ES-I3 (cell line): Measurements from ENCODE around the gene RACK1.

Experiments
- H3K36me3 ChIP-seq: 2 replicates; pipeline ENCODE4 v1.6.1; 2013; ENCODE audit warnings: mild to moderate bottlenecking, low read length, control low read depth, moderate library complexity; ENCODE audit not compliant: insufficient read depth
- H3K4me1 ChIP-seq: 2 replicates; pipeline ENCODE4 v1.6.1; 2013; ENCODE audit warnings: mild to moderate bottlenecking, control low read depth, low read length; ENCODE audit not compliant: insufficient read depth
- H3K9ac ChIP-seq: 2 replicates; pipeline ENCODE4 v1.6.1; 2013; ENCODE audit warnings: low read depth, mild to moderate bottlenecking, low read length, moderate library complexity
- H3K9me3 ChIP-seq: 2 replicates; pipeline ENCODE4 v1.6.1; 2013; ENCODE audit warnings: mild to moderate bottlenecking, low read length, moderate library complexity; ENCODE audit not compliant: control insufficient read depth, insufficient read depth

Gene RACK1

DNA sequence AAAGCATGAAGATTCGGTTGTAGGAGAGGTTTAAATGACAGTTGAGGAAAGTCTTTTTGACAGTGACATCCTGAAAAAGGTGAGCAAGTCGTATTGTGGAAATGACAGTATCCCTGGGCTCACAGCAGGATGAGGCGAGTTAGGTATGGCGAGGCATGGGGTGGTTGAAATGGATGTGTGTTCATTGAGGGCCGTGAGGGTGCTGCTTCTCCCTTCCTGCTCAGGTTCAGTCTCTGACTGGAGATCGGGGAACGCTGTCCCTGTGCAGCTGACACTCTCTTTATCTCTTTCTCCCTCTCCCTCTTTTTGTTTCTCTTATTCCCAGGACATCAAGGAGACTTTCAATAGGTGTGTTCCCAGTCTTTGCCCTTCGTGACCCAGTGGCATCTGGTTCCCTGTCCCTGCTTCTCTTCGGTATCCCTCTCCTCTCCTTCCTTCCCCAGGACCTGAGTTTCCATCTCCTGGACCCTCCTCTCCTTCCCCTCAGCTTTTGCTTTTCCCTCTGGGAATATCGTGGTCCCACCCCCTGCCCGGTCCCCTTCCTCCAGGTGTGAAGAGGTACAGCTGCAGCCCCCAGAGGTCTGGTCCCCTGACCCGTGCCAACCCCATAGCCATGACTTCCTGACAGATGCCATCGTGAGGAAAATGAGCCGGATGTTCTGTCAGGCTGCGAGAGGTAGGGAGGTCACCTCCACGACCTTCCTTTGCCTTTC is 10.5 kb downstream of the RACK1 start:
- Histone ChIP-seq H3K36me3 (peaks cover 24% of the 10 kb centered on the region), H3K4me1 (no peaks in the 10 kb centered on the region), H3K9ac (no peak overlapping the region), H3K9me3 (no peaks in the 10 kb centered on the region)

- peaks cover 19% of the 10 kb centered on the region for H3K36me3 ChIP-seq
- H3K4me1 ChIP-seq, result no peaks in the 10 kb centered on the region
- no peak overlapping the region for H3K9ac ChIP-seq
- H3K9me3 ChIP-seq, result no peaks in the 10 kb centered on the region
Observed at GRCh38 chr5:181232593-181232992, 11.1 kb downstream of the RACK1 start.

DNA sequence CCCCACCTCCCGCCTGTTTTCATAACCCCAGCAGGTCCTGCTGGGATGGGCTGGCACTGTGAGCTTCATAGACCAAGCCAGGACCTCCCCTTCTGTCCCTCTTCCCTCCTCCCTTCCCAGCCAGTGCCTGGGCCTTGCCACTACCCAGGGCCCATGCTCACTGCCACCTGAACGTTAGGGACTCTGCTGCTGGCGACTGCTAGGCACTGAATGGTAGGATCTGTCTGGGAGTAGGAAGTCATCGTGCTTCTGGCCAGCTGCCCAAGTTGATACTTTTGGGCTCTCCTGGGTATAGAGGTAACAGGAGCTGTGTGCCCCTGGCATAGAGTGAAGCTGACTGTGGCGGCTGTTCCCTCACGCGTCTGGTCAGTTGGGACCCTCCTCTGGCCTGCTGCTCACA is 12.3 kb downstream of the RACK1 start:
- Histone ChIP-seq H3K4me1 (no peaks in the 10 kb centered on the region), H3K9me3 (no peaks in the 10 kb centered on the region), H3K36me3 (peaks cover 9% of the 10 kb centered on the region), H3K9ac (no peak overlapping the region)

DNA sequence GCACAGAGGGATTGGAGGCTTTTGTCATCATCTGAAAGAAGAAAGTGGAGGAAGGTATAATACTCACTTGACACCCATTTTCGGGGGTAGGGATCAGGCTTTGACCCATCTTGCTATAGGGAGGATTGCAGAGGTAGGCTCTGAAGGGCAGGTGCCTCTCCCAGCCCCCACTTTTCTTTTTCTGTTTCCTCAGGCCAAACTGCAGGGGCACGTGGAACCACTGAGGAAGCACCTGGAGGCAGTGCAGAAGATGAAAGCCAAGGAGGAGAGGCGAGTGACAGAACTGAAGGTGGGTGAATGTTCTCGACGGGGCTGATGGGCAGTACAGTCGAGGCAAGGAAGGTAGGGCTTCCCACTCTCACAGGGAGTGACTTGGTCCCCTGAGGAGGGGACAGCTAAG is 13.2 kb downstream of the RACK1 start:
- Histone ChIP-seq H3K36me3 (peaks cover 3% of the 10 kb centered on the region; the same call in 1 of the 2 replicates), H3K9ac (no peak overlapping the region), H3K9me3 (no peaks in the 10 kb centered on the region), H3K4me1 (no peaks in the 10 kb centered on the region)

DNA sequence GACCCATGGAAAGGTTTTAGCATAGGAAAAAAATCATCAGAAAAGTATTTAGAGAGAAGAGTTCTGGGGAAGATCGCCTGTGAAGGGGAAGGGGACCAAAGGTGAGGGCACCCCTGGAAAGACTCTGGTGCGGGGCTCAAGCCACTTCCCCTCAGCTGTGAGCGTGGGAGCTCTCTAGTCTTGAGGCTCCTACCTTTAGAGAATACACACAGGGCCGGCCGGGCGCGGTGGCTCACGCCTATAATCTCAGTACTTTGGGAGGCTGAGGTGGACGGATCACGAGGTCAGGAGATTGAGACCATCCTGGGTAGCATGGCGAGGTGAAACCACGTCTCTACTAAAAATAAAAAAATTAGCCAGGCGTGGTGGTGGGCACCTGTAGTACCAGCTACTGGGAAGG is 13.7 kb downstream of the RACK1 start:
- Histone ChIP-seq H3K36me3 (peaks cover 3% of the 10 kb centered on the region; the same call in 1 of the 2 replicates), H3K9me3 (no peaks in the 10 kb centered on the region), H3K9ac (no peak overlapping the region), H3K4me1 (no peaks in the 10 kb centered on the region)

GRCh38 chr5:181224390-181225229 is 19.1 kb downstream of the RACK1 start:
- peaks cover 3% of the 10 kb centered on the region; the same call in 1 of the 2 replicates for H3K36me3 ChIP-seq
- H3K4me1 ChIP-seq, result no peaks in the 10 kb centered on the region
- H3K9me3 ChIP-seq, result no peaks in the 10 kb centered on the region
- H3K9ac ChIP-seq, result peak overlapping the region; percentile 60; the same call in 1 of the 2 replicates

DNA sequence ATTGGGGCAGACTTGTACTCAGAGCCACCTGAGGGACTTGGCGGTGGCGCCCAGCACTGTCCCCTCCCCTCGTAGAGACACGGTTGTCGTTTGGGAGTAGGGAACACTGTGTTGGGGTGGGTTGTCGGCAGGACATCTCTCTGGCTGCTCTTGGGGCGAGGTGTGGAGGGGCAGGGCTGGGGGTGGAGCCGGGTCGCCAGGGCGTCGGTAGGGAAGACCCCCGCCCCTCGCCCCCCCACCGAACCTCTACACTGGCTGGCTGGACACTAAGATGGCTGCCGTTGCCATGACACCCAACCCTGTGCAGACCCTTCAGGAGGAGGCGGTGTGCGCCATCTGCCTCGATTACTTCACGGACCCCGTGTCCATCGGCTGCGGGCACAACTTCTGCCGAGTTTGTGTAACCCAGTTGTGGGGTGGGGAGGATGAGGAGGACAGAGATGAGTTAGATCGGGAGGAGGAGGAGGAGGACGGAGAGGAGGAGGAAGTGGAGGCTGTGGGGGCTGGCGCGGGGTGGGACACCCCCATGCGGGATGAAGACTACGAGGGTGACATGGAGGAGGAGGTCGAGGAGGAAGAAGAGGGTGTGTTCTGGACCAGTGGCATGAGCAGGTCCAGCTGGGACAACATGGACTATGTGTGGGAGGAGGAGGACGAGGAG is 19.8 kb downstream of the RACK1 start:
- peak overlapping the region; percentile 60; the same call in 1 of the 2 replicates for H3K9ac ChIP-seq
- H3K36me3 ChIP-seq, result peaks cover 3% of the 10 kb centered on the region; the same call in 1 of the 2 replicates
- no peaks in the 10 kb centered on the region for H3K9me3 ChIP-seq

GRCh38 chr5:181223058-181223728 is 20.5 kb downstream of the RACK1 start, which contains the start of gene TRIM41:
Gene TRIM41 (plus strand): TSS chr5:181223281. CDS start chr5:181224000, 719 bp downstream.
- no peaks in the 10 kb centered on the region for H3K4me1 ChIP-seq
- no peaks in the 10 kb centered on the region for H3K9me3 ChIP-seq
- H3K9ac ChIP-seq, result peak within 1 kb of the TSS; percentile 60
- H3K36me3 ChIP-seq, result peaks cover 3% of the 10 kb centered on the region; the same call in 1 of the 2 replicates

More for the DNA sequence above, 19.8 kb downstream of the RACK1 start:
- H3K4me1 ChIP-seq, result no peaks in the 10 kb centered on the region

GRCh38 chr5:181222630-181223057 is 21.1 kb downstream of the RACK1 start:
- Histone ChIP-seq H3K36me3 (peaks cover 2% of the 10 kb centered on the region; the same call in 1 of the 2 replicates), H3K9ac (peak overlapping the region; percentile 60), H3K9me3 (no peaks in the 10 kb centered on the region), H3K4me1 (no peaks in the 10 kb centered on the region)

- no peaks in the 10 kb centered on the region for H3K4me1 ChIP-seq
- H3K9ac ChIP-seq, result peak overlapping the region; percentile 60
Observed at GRCh38 chr5:181221792-181222629, 21.7 kb downstream of the RACK1 start.

GRCh38 chr5:181221105-181221791 is 22.5 kb downstream of the RACK1 start:
- Histone ChIP-seq H3K9ac (peak overlapping the region; percentile 60; the same call in 1 of the 2 replicates), H3K9me3 (no peaks in the 10 kb centered on the region), H3K4me1 (no peaks in the 10 kb centered on the region), H3K36me3 (no peaks in the 10 kb centered on the region)

More at GRCh38 chr5:181221792-181222629, 21.7 kb downstream of the RACK1 start:
- Histone ChIP-seq H3K9me3 (no peaks in the 10 kb centered on the region), H3K36me3 (no peaks in the 10 kb centered on the region)

GRCh38 chr5:181220178-181220515 is 23.6 kb downstream of the RACK1 start:
- H3K9me3 ChIP-seq, result no peaks in the 10 kb centered on the region
- H3K9ac ChIP-seq, result no peak overlapping the region
- no peaks in the 10 kb centered on the region for H3K36me3 ChIP-seq
- no peaks in the 10 kb centered on the region for H3K4me1 ChIP-seq
